MM.1S (cell line): ENCODE results near the gene AKAP1.

Experiments
- CTCF ChIP-seq: fragments of 300-600 bp; sonication (generic); IDR thresholded peaks from 2 replicates; pipeline ENCODE4 v1.5.1; 2016; ENCODE audit warnings: antibody characterized with exemption, low read length, mixed read lengths
- EZH2phosphoT487 ChIP-seq: fragments of 300-600 bp; sonication (generic); IDR thresholded peaks from 2 replicates; pipeline ENCODE4 v1.6.1; 2018; ENCODE audit warnings: antibody characterized with exemption, low read length

- TF ChIP-seq CTCF (no peak), EZH2phosphoT487 (no peak)
Measured at GRCh38 chr17:57117798-57118197, 32.8 kb downstream of the AKAP1 start.
